ENCODE data around the gene FOXL2NB. TPM values are rescaled to one million over a fixed set of nuclear protein-coding genes. Genes with fewer than 3 reads are reported as not detected.

FOXL2NB gene
- total RNA-seq, 1 experiment from 2014 or later: 0.31 TPM

GRCh38 chr3:138902171-138902570, 44.8 kb upstream of the FOXL2NB start:
- H3K9me3 Mint-ChIP-seq: 0 out of 5 replicates have a peak, but pooled peaks cover 0 to 3% of the 10 kb centered on the region in 2 experiments

More at GRCh38 chr3:138902171-138902570, 44.8 kb upstream of the FOXL2NB start:
- Histone ChIP-seq H3K4me2 (ENCODE audit: insufficient read depth, insufficient read length, low read length) (no peak overlapping the region), H2BK20ac (ENCODE audit: low read depth, low read length, poor library complexity, severe bottlenecking) (no peak overlapping the region), H4K5ac (ENCODE audit: insufficient read length, low read depth, low read length) (no peak overlapping the region), H3K56ac (ENCODE audit: insufficient read length, low read depth, low read length) (no peak overlapping the region), H4K20me1 (ENCODE audit: control insufficient read depth, insufficient read depth, insufficient read length) (no peaks in the 10 kb centered on the region), H3K27ac (ENCODE audit: insufficient read length, low read depth, low read length) (no peak overlapping the region), H2BK15ac (ENCODE audit: low read depth, low read length) (no peak overlapping the region), H3K79me1 (ENCODE audit: insufficient read depth, low read depth, low read length, poor library complexity, severe bottlenecking) (no peaks in the 10 kb centered on the region), H3K9me3 (ENCODE audit: control insufficient read depth, low read depth, low read length) (no peaks in the 10 kb centered on the region), H3T11ph (ENCODE audit: low read length) (no peak overlapping the region), H3K18ac (ENCODE audit: insufficient read length, low read depth, low read length) (no peak overlapping the region), H3K14ac (ENCODE audit: insufficient read depth, low read length) (no peak overlapping the region), H3K4ac (ENCODE audit: low read depth, low read length) (no peak overlapping the region), H3K4me1 (ENCODE audit: insufficient read depth, low read length) (no peaks in the 10 kb centered on the region), H4K91ac (ENCODE audit: insufficient read length, low read depth, low read length) (no peak overlapping the region), H2AFZ (ENCODE audit: low read length) (no peak overlapping the region), H3K27me3 (ENCODE audit: insufficient read depth, low read length) (no peaks in the 10 kb centered on the region), H3K9ac (ENCODE audit: extremely low read depth, insufficient read length, low read length) (no peak overlapping the region), H3K23me2 (ENCODE audit: insufficient read length, low read depth, low read length, poor library complexity, severe bottlenecking) (no peaks in the 10 kb centered on the region), H3K79me2 (ENCODE audit: insufficient read depth, low read length) (no peaks in the 10 kb centered on the region), H2BK5ac (ENCODE audit: insufficient read length, low read length) (no peak overlapping the region), H2AK5ac (ENCODE audit: insufficient read length, low read length) (no peak overlapping the region), H2BK120ac (ENCODE audit: low read depth, low read length, poor library complexity, severe bottlenecking) (no peak overlapping the region), H2BK12ac (ENCODE audit: insufficient read length, low read depth, low read length) (no peak overlapping the region), H3K23ac (ENCODE audit: insufficient read length, low read depth, low read length) (no peak overlapping the region), H4K8ac (replicated peaks; ENCODE audit: insufficient read length, low read depth, low read length) (no peak overlapping the region)
- H3K36me3 Mint-ChIP-seq (ENCODE audit: insufficient read depth in 1 of 3, low read depth in 3 of 3): no peaks in the 10 kb centered on the region
- WGBS (ENCODE audit: extremely low coverage, insufficient read length, low lambda C conversion rate): no CpG with 5 or more reads among the region's 1 CpG
- TF ChIP-seq, protein P1, sequence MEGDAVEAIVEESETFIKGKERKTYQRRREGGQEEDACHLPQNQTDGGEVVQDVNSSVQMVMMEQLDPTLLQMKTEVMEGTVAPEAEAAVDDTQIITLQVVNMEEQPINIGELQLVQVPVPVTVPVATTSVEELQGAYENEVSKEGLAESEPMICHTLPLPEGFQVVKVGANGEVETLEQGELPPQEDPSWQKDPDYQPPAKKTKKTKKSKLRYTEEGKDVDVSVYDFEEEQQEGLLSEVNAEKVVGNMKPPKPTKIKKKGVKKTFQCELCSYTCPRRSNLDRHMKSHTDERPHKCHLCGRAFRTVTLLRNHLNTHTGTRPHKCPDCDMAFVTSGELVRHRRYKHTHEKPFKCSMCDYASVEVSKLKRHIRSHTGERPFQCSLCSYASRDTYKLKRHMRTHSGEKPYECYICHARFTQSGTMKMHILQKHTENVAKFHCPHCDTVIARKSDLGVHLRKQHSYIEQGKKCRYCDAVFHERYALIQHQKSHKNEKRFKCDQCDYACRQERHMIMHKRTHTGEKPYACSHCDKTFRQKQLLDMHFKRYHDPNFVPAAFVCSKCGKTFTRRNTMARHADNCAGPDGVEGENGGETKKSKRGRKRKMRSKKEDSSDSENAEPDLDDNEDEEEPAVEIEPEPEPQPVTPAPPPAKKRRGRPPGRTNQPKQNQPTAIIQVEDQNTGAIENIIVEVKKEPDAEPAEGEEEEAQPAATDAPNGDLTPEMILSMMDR (conservative IDR thresholded peaks at IDR 0.05): no peak
- H3K4me3 Mint-ChIP-seq: no peak overlapping the region
- no peak for DNase-seq
- H3K27ac Mint-ChIP-seq: no peak overlapping the region
- H3K27me3 Mint-ChIP-seq (ENCODE audit: low read depth): no peaks in the 10 kb centered on the region
- H3K4me1 Mint-ChIP-seq: no peaks in the 10 kb centered on the region
